MM.1S (cell line): Measurements from ENCODE around the gene HECTD4.

Source experiments
- EZH2 ChIP-seq: fragments of 300-600 bp; sonication (generic); optimal IDR thresholded peaks from 2 replicates; pipeline ENCODE3; 2017; ENCODE audit warnings: low read depth, mild to moderate bottlenecking, antibody characterized with exemption, low read length, mixed read lengths
- TF ChIP-seq, protein P1 (sequence below): fragments of 300-600 bp; sonication (generic); IDR thresholded peaks from 2 replicates; pipeline ENCODE4 v1.5.1; 2016; ENCODE audit warnings: antibody characterized with exemption, low read length, mixed read lengths

DNA sequence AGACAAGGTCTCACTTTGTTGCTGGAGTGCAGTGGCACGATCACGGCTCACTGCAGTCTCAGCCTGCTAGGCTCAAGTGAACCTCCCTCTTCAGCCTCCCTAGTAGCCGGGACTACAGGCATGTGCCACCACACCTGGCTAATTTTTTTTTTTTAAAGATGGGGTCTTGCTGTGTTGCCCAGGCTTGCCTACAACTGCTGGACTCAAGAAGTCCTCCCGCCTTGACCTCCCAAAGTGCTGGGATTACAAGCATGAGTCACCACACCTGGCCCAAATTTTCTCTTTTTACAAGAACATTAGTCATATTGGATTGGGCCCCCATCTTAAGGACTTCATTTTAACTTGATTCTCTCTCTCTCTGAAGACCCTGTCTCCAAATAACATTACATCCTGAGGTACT lies 7.0 kb upstream of the HECTD4 start:
- TF ChIP-seq EZH2: no peak
- TF ChIP-seq, protein P1, sequence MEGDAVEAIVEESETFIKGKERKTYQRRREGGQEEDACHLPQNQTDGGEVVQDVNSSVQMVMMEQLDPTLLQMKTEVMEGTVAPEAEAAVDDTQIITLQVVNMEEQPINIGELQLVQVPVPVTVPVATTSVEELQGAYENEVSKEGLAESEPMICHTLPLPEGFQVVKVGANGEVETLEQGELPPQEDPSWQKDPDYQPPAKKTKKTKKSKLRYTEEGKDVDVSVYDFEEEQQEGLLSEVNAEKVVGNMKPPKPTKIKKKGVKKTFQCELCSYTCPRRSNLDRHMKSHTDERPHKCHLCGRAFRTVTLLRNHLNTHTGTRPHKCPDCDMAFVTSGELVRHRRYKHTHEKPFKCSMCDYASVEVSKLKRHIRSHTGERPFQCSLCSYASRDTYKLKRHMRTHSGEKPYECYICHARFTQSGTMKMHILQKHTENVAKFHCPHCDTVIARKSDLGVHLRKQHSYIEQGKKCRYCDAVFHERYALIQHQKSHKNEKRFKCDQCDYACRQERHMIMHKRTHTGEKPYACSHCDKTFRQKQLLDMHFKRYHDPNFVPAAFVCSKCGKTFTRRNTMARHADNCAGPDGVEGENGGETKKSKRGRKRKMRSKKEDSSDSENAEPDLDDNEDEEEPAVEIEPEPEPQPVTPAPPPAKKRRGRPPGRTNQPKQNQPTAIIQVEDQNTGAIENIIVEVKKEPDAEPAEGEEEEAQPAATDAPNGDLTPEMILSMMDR: no peak
